Measurements from ENCODE around the gene DDX24. TPM values are rescaled to one million over a fixed set of nuclear protein-coding genes. Genes with fewer than 3 reads are reported as not detected.

Gene DDX24
- total and polyA plus RNA-seq, 2 donors (not counting 1 experiment from before 2014, with no cell fraction given), result 143 to 192 TPM

- H3K27me3 ChIP-seq (ENCODE audit: control insufficient read depth, insufficient read depth, low read length), result peaks cover 3% of the 10 kb centered on the region
- no peaks in the 10 kb centered on the region for H3K9me3 ChIP-seq (ENCODE audit: control insufficient read depth, insufficient read depth, low read depth, low read length)
- no peaks in the 10 kb centered on the region for H3K79me2 ChIP-seq (ENCODE audit: control insufficient read depth, insufficient read depth, low read length)
- TF ChIP-seq CTCF (conservative IDR thresholded peaks at IDR 0.05 in 1 of 2, IDR thresholded peaks at IDR 0.05 in 1 of 2; ENCODE audit: low read depth in 1 of 2, low read length in 2 of 2) (no peak), EZH2 (IDR thresholded peaks at IDR 0.05; ENCODE audit: low read length, missing control alignments) (no peak)
- H3K27ac ChIP-seq (ENCODE audit: insufficient read depth, low read length), result no peak overlapping the region
- H3K36me3 ChIP-seq (ENCODE audit: control insufficient read depth, insufficient read depth, low read length), result no peaks in the 10 kb centered on the region
- no peak overlapping the region for H2AFZ ChIP-seq (ENCODE audit: low read length)
- no peak overlapping the region for H3K4me3 ChIP-seq (replicated peaks in 1 of 4; ENCODE audit: control extremely low read depth in 1 of 4, insufficient read depth in 1 of 4, low read depth in 3 of 4, low read length in 4 of 4)
- no peaks in the 10 kb centered on the region for H3K4me1 ChIP-seq (ENCODE audit: control insufficient read depth, extremely low read depth, insufficient read depth, low read length)
- no peak for DNase-seq (ENCODE audit: low read depth in 2 of 2)
- no peak overlapping the region for H3K4me2 ChIP-seq (ENCODE audit: extremely low read depth, insufficient read depth, low read length)
- no peak overlapping the region for H3K9ac ChIP-seq (ENCODE audit: insufficient read depth, low read length)
- H4K20me1 ChIP-seq (ENCODE audit: control insufficient read depth, extremely low read depth, insufficient read depth, low read length), result no peaks in the 10 kb centered on the region
Observed at GRCh38 chr14:94115058-94115591, 34.1 kb upstream of the DDX24 start.

- Histone ChIP-seq H2AFZ (ENCODE audit: low read length) (no peak overlapping the region), H3K4me2 (ENCODE audit: extremely low read depth, insufficient read depth, low read length) (no peak overlapping the region), H3K9me3 (ENCODE audit: control insufficient read depth, insufficient read depth, low read depth, low read length) (no peaks in the 10 kb centered on the region)
Observed at GRCh38 chr14:94114589-94115057, 33.6 kb upstream of the DDX24 start.

More at GRCh38 chr14:94114589-94115057, 33.6 kb upstream of the DDX24 start:
- TF ChIP-seq CTCF (conservative IDR thresholded peaks at IDR 0.05 in 1 of 2, IDR thresholded peaks at IDR 0.05 in 1 of 2; ENCODE audit: low read depth in 1 of 2, low read length in 2 of 2) (no peak), EZH2 (IDR thresholded peaks at IDR 0.05; ENCODE audit: low read length, missing control alignments) (no peak)
- Histone ChIP-seq H4K20me1 (ENCODE audit: control insufficient read depth, extremely low read depth, insufficient read depth, low read length) (no peaks in the 10 kb centered on the region), H3K79me2 (ENCODE audit: control insufficient read depth, insufficient read depth, low read length) (no peaks in the 10 kb centered on the region), H3K4me3 (replicated peaks in 1 of 4; ENCODE audit: control extremely low read depth in 1 of 4, insufficient read depth in 1 of 4, low read depth in 3 of 4, low read length in 4 of 4) (no peak overlapping the region), H3K36me3 (ENCODE audit: control insufficient read depth, insufficient read depth, low read length) (no peaks in the 10 kb centered on the region), H3K9ac (ENCODE audit: insufficient read depth, low read length) (no peak overlapping the region), H3K27me3 (ENCODE audit: control insufficient read depth, insufficient read depth, low read length) (peaks cover 3% of the 10 kb centered on the region), H3K27ac (ENCODE audit: insufficient read depth, low read length) (no peak overlapping the region), H3K4me1 (ENCODE audit: control insufficient read depth, extremely low read depth, insufficient read depth, low read length) (no peaks in the 10 kb centered on the region)
- DNase-seq (ENCODE audit: low read depth in 2 of 2), result no peak

Measured in fibroblast of lung (primary cell).